Testis (tissue), 3 donors: ENCODE results near the gene ALDH1A3. TPM values are rescaled to one million over a fixed set of nuclear protein-coding genes. Genes with fewer than 3 reads are reported as not detected.

Source experiments
- DNase-seq: peaks from one replicate; pipeline ENCODE4 v3.0.0-alpha.2; 2019
- H3K27ac ChIP-seq, 2 donors: fragments of 200-600 bp; sonication (generic); one replicate each; pipeline ENCODE4 v1.5.1; 2019
- H3K27me3 ChIP-seq: fragments of 200-600 bp; sonication (generic); one replicate; pipeline ENCODE4 v1.5.1; 2019
- H3K36me3 ChIP-seq: fragments of 200-600 bp; sonication (generic); one replicate; pipeline ENCODE4 v1.5.1; 2017; ENCODE audit warnings: low read depth; ENCODE audit errors: missing control alignments
- H3K4me1 ChIP-seq: fragments of 200-600 bp; sonication (generic); one replicate; pipeline ENCODE4 v1.5.1; 2019
- H3K4me3 ChIP-seq, 2 donors: fragments of 200-600 bp; sonication (generic); one replicate each; pipeline ENCODE4 v1.5.1; 2017 to 2019
- H3K9me3 ChIP-seq: fragments of 200-600 bp; sonication (generic); one replicate; pipeline ENCODE4 v1.5.1; 2017
- POLR2A ChIP-seq: fragments of 450-650 bp; IDR thresholded peaks from one replicate; pipeline ENCODE4 v1.6.1; 2017; ENCODE audit warnings: antibody characterized with exemption, mild to moderate bottlenecking, moderate library complexity
- WGBS, 2 donors: methylation state at CpG; one replicate each; pipeline ENCODE4 v1.1.5; 2018; 5-methylcytosine and 5-hydroxymethylcytosine counted together
- intact Hi-C: fragments of 100-400 bp; cut with DNase I; formaldehyde crosslinking; loops from one replicate; pipeline ENCODE4 v1.15.1; 2023; ENCODE audit warnings: low total_unique reads
- polyA plus RNA-seq: library from polyadenylated mRNA; stranded (reverse); fragments of 350-450 nt; fragmentation: Illumina TruSeq; extraction: RNeasy Lipid Tissue Mini Kit (QIAGEN cat#74804); gene quantifications from one replicate; pipeline ENCODE4 v1.2.3, GENCODE V29; 2014; ENCODE audit warnings: low read depth, low replicate concordance; ENCODE audit not compliant: insufficient read depth
- total RNA-seq, 2 donors: library from RNA; depleted of rRNA; stranded (reverse); fragments of >200 nt; gene quantifications; one replicate each; pipeline ENCODE4 v1.2.3, GENCODE V29; 2016
- TF ChIP-seq, protein P1 (sequence below), 3 experiments: fragments of 450-650 bp in 2 of 3; fragments of 200-600 bp in 1 of 3; sonication (generic) in 1 of 3; IDR thresholded peaks; one replicate each; pipeline ENCODE4 v1.5.1; 2016 to 2019; ENCODE audit warnings: antibody characterized with exemption in 3 of 3, mild to moderate bottlenecking in 2 of 3, moderate library complexity in 1 of 3

The ALDH1A3 gene
- total and polyA plus RNA-seq, 3 donors from 2014 or later, result 29.5 to 69.9 (median 42.5) TPM

DNA sequence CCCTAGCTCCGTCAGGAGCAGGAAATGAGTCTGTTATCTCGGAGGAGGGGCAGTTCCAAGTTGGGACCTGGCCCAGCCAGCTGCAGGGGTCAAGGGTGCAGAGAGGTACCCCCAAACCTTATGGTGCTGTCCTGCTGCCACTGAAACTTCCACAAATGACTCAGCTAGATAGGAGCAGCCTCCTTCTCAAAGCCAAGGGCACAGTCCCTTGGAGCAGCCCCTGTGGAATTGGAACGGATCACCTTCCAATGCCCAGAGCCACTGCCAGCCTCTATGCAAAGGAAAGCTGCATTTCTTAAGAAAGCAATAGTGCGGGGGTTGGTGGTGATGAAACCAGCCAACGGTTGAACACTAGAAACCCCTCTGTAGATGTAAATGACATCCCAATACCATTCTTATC is 20.0 kb downstream of the ALDH1A3 start:
- Histone ChIP-seq H3K27me3 (no peaks in the 10 kb centered on the region), H3K4me1 (peaks cover 27% of the 10 kb centered on the region), H3K36me3 (no peaks in the 10 kb centered on the region), H3K4me3 (no peak overlapping the region), H3K27ac (no peak overlapping the region), H3K9me3 (no peaks in the 10 kb centered on the region)
- 65 to 69% methylated on average over 3 to 5 of the region's 5 CpGs for WGBS, 2 donors
- no peak for DNase-seq
- TF ChIP-seq, protein P1, sequence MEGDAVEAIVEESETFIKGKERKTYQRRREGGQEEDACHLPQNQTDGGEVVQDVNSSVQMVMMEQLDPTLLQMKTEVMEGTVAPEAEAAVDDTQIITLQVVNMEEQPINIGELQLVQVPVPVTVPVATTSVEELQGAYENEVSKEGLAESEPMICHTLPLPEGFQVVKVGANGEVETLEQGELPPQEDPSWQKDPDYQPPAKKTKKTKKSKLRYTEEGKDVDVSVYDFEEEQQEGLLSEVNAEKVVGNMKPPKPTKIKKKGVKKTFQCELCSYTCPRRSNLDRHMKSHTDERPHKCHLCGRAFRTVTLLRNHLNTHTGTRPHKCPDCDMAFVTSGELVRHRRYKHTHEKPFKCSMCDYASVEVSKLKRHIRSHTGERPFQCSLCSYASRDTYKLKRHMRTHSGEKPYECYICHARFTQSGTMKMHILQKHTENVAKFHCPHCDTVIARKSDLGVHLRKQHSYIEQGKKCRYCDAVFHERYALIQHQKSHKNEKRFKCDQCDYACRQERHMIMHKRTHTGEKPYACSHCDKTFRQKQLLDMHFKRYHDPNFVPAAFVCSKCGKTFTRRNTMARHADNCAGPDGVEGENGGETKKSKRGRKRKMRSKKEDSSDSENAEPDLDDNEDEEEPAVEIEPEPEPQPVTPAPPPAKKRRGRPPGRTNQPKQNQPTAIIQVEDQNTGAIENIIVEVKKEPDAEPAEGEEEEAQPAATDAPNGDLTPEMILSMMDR (IDR thresholded peaks at IDR 0.05), result no peak
- intact Hi-C loops, result no loop called here

- Histone ChIP-seq H3K4me3 (no peak overlapping the region), H3K27me3 (no peaks in the 10 kb centered on the region), H3K4me1 (peaks cover 27% of the 10 kb centered on the region), H3K9me3 (no peaks in the 10 kb centered on the region), H3K27ac (no peak overlapping the region), H3K36me3 (no peaks in the 10 kb centered on the region)
- no peak for TF ChIP-seq POLR2A
- TF ChIP-seq, protein P1 (IDR thresholded peaks at IDR 0.05), result no peak
- DNase-seq, result peak; percentile 68
- 46 to 69% methylated on average over 13 of the region's 13 CpGs for WGBS, 2 donors
- intact Hi-C loops, result no loop called here
These were observed 20.6 kb downstream of the ALDH1A3 start for GRCh38 chr15:100900136-100900794.

- intact Hi-C loops, result no loop called here
- Histone ChIP-seq H3K4me3 (no peak overlapping the region), H3K9me3 (no peaks in the 10 kb centered on the region), H3K27ac (peak overlapping the region in 1 of 2 donors; percentile 16), H3K27me3 (no peaks in the 10 kb centered on the region), H3K36me3 (no peaks in the 10 kb centered on the region), H3K4me1 (peaks cover 27% of the 10 kb centered on the region)
- no peak for TF ChIP-seq POLR2A
- TF ChIP-seq, protein P1 (IDR thresholded peaks at IDR 0.05), result no peak
- DNase-seq, result no peak
- WGBS, 2 donors, result 48 to 62% methylated on average over 8 to 9 of the region's 9 CpGs
These were observed 21.2 kb downstream of the ALDH1A3 start for GRCh38 chr15:100900795-100901169.

DNA sequence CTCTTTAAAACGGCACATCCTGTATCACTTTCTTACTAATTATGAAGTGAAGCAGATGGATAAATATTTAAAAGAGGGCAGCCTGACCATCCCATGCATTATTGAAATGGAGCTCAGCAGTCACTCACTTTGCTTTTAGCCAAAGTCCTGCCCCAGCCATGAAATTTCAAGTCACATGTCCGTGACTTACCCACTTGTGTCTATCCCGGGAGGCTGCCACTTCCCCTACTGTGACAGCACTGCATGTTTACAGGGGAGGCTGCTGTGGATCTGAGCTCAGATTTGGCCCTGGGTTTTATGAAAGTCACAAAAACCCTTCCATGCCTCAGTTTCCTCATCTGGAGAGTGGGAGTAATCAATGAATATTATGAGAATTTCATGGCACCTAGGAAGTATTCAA is 21.7 kb downstream of the ALDH1A3 start:
- intact Hi-C loops, result no loop called here
- WGBS, 2 donors, result 37 to 65% methylated on average over 3 of the region's 3 CpGs
- no peaks in the 10 kb centered on the region for H3K36me3 ChIP-seq
- H3K27ac ChIP-seq, result no peak overlapping the region
- TF ChIP-seq POLR2A, result no peak
- TF ChIP-seq, protein P1 (IDR thresholded peaks at IDR 0.05), result no peak
- H3K4me3 ChIP-seq, result no peak overlapping the region
- H3K27me3 ChIP-seq, result no peaks in the 10 kb centered on the region
- H3K4me1 ChIP-seq, result peaks cover 27% of the 10 kb centered on the region
- DNase-seq, result no peak
- H3K9me3 ChIP-seq, result no peaks in the 10 kb centered on the region
